GM23248 (cell line): ENCODE results near the gene ATF3. TPM values are rescaled to one million over a fixed set of nuclear protein-coding genes. Genes with fewer than 3 reads are reported as not detected.

ENCODE experiments used
- DNase-seq: peaks from one replicate; pipeline ENCODE4 v3.0.0-alpha.2; 2015
- H2AFZ ChIP-seq: fragments of 200-600 bp; sonication (generic); 2 replicates; pipeline ENCODE4 v1.6.1; 2016; ENCODE audit warnings: antibody characterized with exemption
- H3F3A ChIP-seq: fragments of 200-600 bp; sonication (generic); 2 replicates; pipeline ENCODE4 v1.6.1; 2016; ENCODE audit warnings: mild to moderate bottlenecking, antibody characterized with exemption, mixed run types; ENCODE audit not compliant: insufficient read depth
- H3K27ac ChIP-seq: fragments of 200-600 bp; sonication (generic); 2 replicates; pipeline ENCODE4 v1.5.1; 2016; ENCODE audit warnings: mild to moderate bottlenecking
- H3K27me3 ChIP-seq: fragments of 200-600 bp; sonication (generic); replicated peaks from 2 replicates; pipeline ENCODE4 v1.6.1; 2016; ENCODE audit warnings: mild to moderate bottlenecking; ENCODE audit not compliant: insufficient read depth
- H3K36me3 ChIP-seq: fragments of 200-600 bp; sonication (generic); 2 replicates; pipeline ENCODE4 v1.6.1; 2016; ENCODE audit warnings: low read depth, mild to moderate bottlenecking
- H3K4me1 ChIP-seq: fragments of 200-600 bp; sonication (generic); 2 replicates; pipeline ENCODE4 v1.6.1; 2016; ENCODE audit warnings: mild to moderate bottlenecking; ENCODE audit not compliant: insufficient read depth
- H3K4me2 ChIP-seq: fragments of 200-600 bp; sonication (generic); one replicate; pipeline ENCODE4 v1.6.1; 2016; ENCODE audit warnings: mild to moderate bottlenecking; ENCODE audit not compliant: unreplicated experiment
- H3K4me3 ChIP-seq: fragments of 200-600 bp; sonication (generic); 2 replicates; pipeline ENCODE4 v1.5.1; 2016; ENCODE audit warnings: mild to moderate bottlenecking
- H3K79me2 ChIP-seq: fragments of 200-600 bp; sonication (generic); 2 replicates; pipeline ENCODE4 v1.6.1; 2016; ENCODE audit warnings: mild to moderate bottlenecking; ENCODE audit not compliant: insufficient read depth
- H3K9ac ChIP-seq: fragments of 200-600 bp; sonication (generic); 2 replicates; pipeline ENCODE4 v1.6.1; 2016; ENCODE audit warnings: mild to moderate bottlenecking
- H3K9me2 ChIP-seq: fragments of 200-600 bp; sonication (generic); 2 replicates; pipeline ENCODE4 v1.6.1; 2016; ENCODE audit warnings: mixed run types, mild to moderate bottlenecking, moderate library complexity; ENCODE audit not compliant: insufficient read depth
- H3K9me3 ChIP-seq: fragments of 200-600 bp; sonication (generic); one replicate; pipeline ENCODE4 v1.6.1; 2017; ENCODE audit warnings: low read depth
- H4K20me1 ChIP-seq: fragments of 200-600 bp; sonication (generic); 2 replicates; pipeline ENCODE4 v1.6.0; 2016; ENCODE audit not compliant: insufficient read depth
- EZH2 ChIP-seq: fragments of 200-600 bp; sonication (generic); IDR thresholded peaks from 2 replicates; pipeline ENCODE4 v1.6.1; 2018; ENCODE audit warnings: antibody characterized with exemption, mild to moderate bottlenecking; ENCODE audit not compliant: insufficient read depth, poor library complexity, severe bottlenecking
- EZH2phosphoT487 ChIP-seq: fragments of 200-600 bp; sonication (generic); IDR thresholded peaks from 2 replicates; pipeline ENCODE4 v1.6.1; 2018; ENCODE audit warnings: antibody characterized with exemption, moderate library complexity, mild to moderate bottlenecking, low read depth; ENCODE audit not compliant: insufficient read depth
- WGBS, 2 experiments: methylation state at CpG; one replicate each; pipeline ENCODE4 v1.1.6; 2015 to 2017; ENCODE audit warnings: low lambda C conversion rate in 2 of 2, low coverage in 1 of 2; ENCODE audit errors: missing lambda C conversion rate in 2 of 2; 5-methylcytosine and 5-hydroxymethylcytosine counted together
- in situ Hi-C: fragments of 300-500 bp; cut with MboI; formaldehyde crosslinking; loops from 2 replicates; pipeline ENCODE4 v1.15.0; 2020
- polyA plus RNA-seq: library from polyadenylated mRNA; unstranded; fragments of >200 nt; fragmentation: Nextera tagmentation; extraction: Ambion mirVana; gene quantifications from 2 replicates; pipeline ENCODE4 v1.2.1, GENCODE V29; 2016
- total RNA-seq: library from RNA; depleted of rRNA; stranded (reverse); fragments of >200 nt; shearing (Covaris generic); gene quantifications from 2 replicates; pipeline ENCODE4 v1.2.3, GENCODE V29; 2014

The ATF3 gene
- total and polyA plus RNA-seq, 2 experiments from 2014 or later: 0.86 to 1.7 TPM

- H3K79me2 ChIP-seq: no peaks in the 10 kb centered on the region
- H3K4me3 ChIP-seq: no peak overlapping the region
- WGBS, 2 experiments: 70 to 72% methylated on average over 12 to 13 of the region's 13 CpGs
- no peaks in the 10 kb centered on the region for H3K36me3 ChIP-seq
- DNase-seq: no peak
- in situ Hi-C loops: no loop called here
- no peak overlapping the region for H2AFZ ChIP-seq
- H3K9me3 ChIP-seq: no peaks in the 10 kb centered on the region
- peaks cover under 1% of the 10 kb centered on the region; the same call in 1 of the 2 replicates for H3F3A ChIP-seq
- H3K4me1 ChIP-seq: no peaks in the 10 kb centered on the region
- H3K27ac ChIP-seq: no peak overlapping the region
- H3K9me2 ChIP-seq: no peaks in the 10 kb centered on the region
- 0 out of 2 replicates have a peak, but pooled peaks cover 2% of the 10 kb centered on the region for H3K27me3 ChIP-seq
- no peak overlapping the region for H3K4me2 ChIP-seq
- no peaks in the 10 kb centered on the region for H4K20me1 ChIP-seq
- TF ChIP-seq EZH2phosphoT487 (no peak), EZH2 (no peak)
- no peak overlapping the region for H3K9ac ChIP-seq
These were observed 37.3 kb downstream of the ATF3 start for GRCh38 chr1:212645546-212646543.

- DNase-seq: no peak
- no peak overlapping the region for H3K4me2 ChIP-seq
- no peak overlapping the region for H3K9ac ChIP-seq
- H3K27me3 ChIP-seq: 0 out of 2 replicates have a peak, but pooled peaks cover 2% of the 10 kb centered on the region
- 71 to 72% methylated on average over 18 to 19 of the region's 19 CpGs for WGBS, 2 experiments
- no peaks in the 10 kb centered on the region for H3K9me3 ChIP-seq
- no peaks in the 10 kb centered on the region for H3K9me2 ChIP-seq
- H3K27ac ChIP-seq: no peak overlapping the region
- H4K20me1 ChIP-seq: no peaks in the 10 kb centered on the region
- no peak overlapping the region for H2AFZ ChIP-seq
- in situ Hi-C loops: no loop called here
- peaks cover 7% of the 10 kb centered on the region for H3F3A ChIP-seq
- peaks cover 6% of the 10 kb centered on the region; the same call in 1 of the 2 replicates for H3K4me1 ChIP-seq
- no peak overlapping the region for H3K4me3 ChIP-seq
- H3K36me3 ChIP-seq: no peaks in the 10 kb centered on the region
- TF ChIP-seq EZH2phosphoT487 (no peak), EZH2 (no peak)
- H3K79me2 ChIP-seq: no peaks in the 10 kb centered on the region
These were observed 38.0 kb downstream of the ATF3 start for GRCh38 chr1:212646588-212646987.

- H3K4me3 ChIP-seq: no peak overlapping the region
These were observed 38.4 kb downstream of the ATF3 start for GRCh38 chr1:212647004-212647403.

GRCh38 chr1:212648431-212648830 lies 39.9 kb downstream of the ATF3 start:
- H3K9me3 ChIP-seq: no peaks in the 10 kb centered on the region
- H3K27ac ChIP-seq: no peak overlapping the region
- H3K79me2 ChIP-seq: no peaks in the 10 kb centered on the region
- H3K9me2 ChIP-seq: no peaks in the 10 kb centered on the region
- TF ChIP-seq EZH2phosphoT487 (no peak), EZH2 (no peak)
- H3K4me3 ChIP-seq: no peak overlapping the region
- 79 to 86% methylated on average over 3 of the region's 3 CpGs for WGBS, 2 experiments
- in situ Hi-C loops: no loop called here
- H3F3A ChIP-seq: peaks cover 15% of the 10 kb centered on the region
- DNase-seq: no peak
- H3K4me2 ChIP-seq: no peak overlapping the region
- no peak overlapping the region for H2AFZ ChIP-seq
- no peak overlapping the region for H3K9ac ChIP-seq
- no peaks in the 10 kb centered on the region for H3K36me3 ChIP-seq
- no peaks in the 10 kb centered on the region for H4K20me1 ChIP-seq
- H3K4me1 ChIP-seq: peaks cover 10% of the 10 kb centered on the region
- 0 out of 2 replicates have a peak, but pooled peaks cover 2% of the 10 kb centered on the region for H3K27me3 ChIP-seq

More at GRCh38 chr1:212647004-212647403, 38.4 kb downstream of the ATF3 start:
- no peaks in the 10 kb centered on the region for H3K36me3 ChIP-seq
- no peaks in the 10 kb centered on the region for H3K9me3 ChIP-seq
- no peak overlapping the region for H3K4me2 ChIP-seq
- H2AFZ ChIP-seq: no peak overlapping the region
- TF ChIP-seq EZH2phosphoT487 (no peak), EZH2 (no peak)
- no peak overlapping the region for H3K27ac ChIP-seq
- H3K9me2 ChIP-seq: no peaks in the 10 kb centered on the region
- no peaks in the 10 kb centered on the region for H3K79me2 ChIP-seq
- in situ Hi-C loops: no loop called here
- 67% methylated on average over 11 of the region's 11 CpGs for WGBS, 2 experiments
- H4K20me1 ChIP-seq: no peaks in the 10 kb centered on the region
- H3K4me1 ChIP-seq: peaks cover 10% of the 10 kb centered on the region
- H3K9ac ChIP-seq: no peak overlapping the region
- 0 out of 2 replicates have a peak, but pooled peaks cover 2% of the 10 kb centered on the region for H3K27me3 ChIP-seq
- no peak for DNase-seq
- H3F3A ChIP-seq: peaks cover 10% of the 10 kb centered on the region
